Osteoblast (primary cell): ENCODE results near the gene TCEA3. TPM values are rescaled to one million over a fixed set of nuclear protein-coding genes. Genes with fewer than 3 reads are reported as not detected.

Experiments
- DNase-seq: peaks from one replicate; pipeline ENCODE4 v3.0.0; 2011; ENCODE audit warnings: low spot score, mixed read lengths; ENCODE audit not compliant: insufficient read length; ENCODE audit errors: missing footprints
- H2AFZ ChIP-seq: 2 replicates; pipeline ENCODE4 v1.6.0; 2011; ENCODE audit warnings: mild to moderate bottlenecking, low read length
- H3K27ac ChIP-seq: 2 replicates; pipeline ENCODE4 v1.5.1; 2011; ENCODE audit warnings: mild to moderate bottlenecking, low read depth, low read length, moderate library complexity
- H3K27me3 ChIP-seq: 2 replicates; pipeline ENCODE4 v1.6.0; 2012; ENCODE audit warnings: mild to moderate bottlenecking, control low read depth, inconsistent platforms, low read length, moderate library complexity; ENCODE audit not compliant: insufficient read depth
- H3K36me3 ChIP-seq: 2 replicates; pipeline ENCODE4 v1.5.1; 2011; ENCODE audit warnings: mild to moderate bottlenecking, low read length, control low read depth, moderate library complexity; ENCODE audit not compliant: insufficient read depth
- H3K4me1 ChIP-seq: 2 replicates; pipeline ENCODE4 v1.5.1; 2011; ENCODE audit warnings: mild to moderate bottlenecking, low read length, control low read depth, moderate library complexity; ENCODE audit not compliant: insufficient read depth
- H3K4me2 ChIP-seq: 2 replicates; pipeline ENCODE4 v1.6.0; 2011; ENCODE audit warnings: mild to moderate bottlenecking, low read length; ENCODE audit not compliant: insufficient read depth
- H3K4me3 ChIP-seq: fragments of 200-600 bp; sonication (generic); 3 replicates; pipeline ENCODE4 v1.5.1; 2012; ENCODE audit warnings: mild to moderate bottlenecking, low read length, inconsistent platforms; ENCODE audit not compliant: insufficient read depth
- H3K79me2 ChIP-seq: 2 replicates; pipeline ENCODE4 v1.6.0; 2012; ENCODE audit warnings: mild to moderate bottlenecking, low read length, control low read depth, inconsistent platforms; ENCODE audit not compliant: insufficient read depth
- H3K9me3 ChIP-seq: 2 replicates; pipeline ENCODE4 v1.5.1; 2011; ENCODE audit warnings: low read depth, low read length, control low read depth
- H4K20me1 ChIP-seq: 2 replicates; pipeline ENCODE4 v1.6.0; 2012; ENCODE audit warnings: mild to moderate bottlenecking, low read length, control low read depth; ENCODE audit not compliant: insufficient read depth
- CTCF ChIP-seq: IDR thresholded peaks from 2 replicates; pipeline ENCODE4 v1.5.1; 2011; ENCODE audit warnings: mild to moderate bottlenecking, low read depth, low read length, moderate library complexity; ENCODE audit errors: extremely low read depth
- total RNA-seq: library from RNA; depleted of rRNA; stranded (reverse); fragments of >200 nt; gene quantifications from 2 replicates; pipeline ENCODE4 v1.2.3, GENCODE V29; 2012

TCEA3 gene
- total RNA-seq, 1 donor = 31.5 TPM

- Histone ChIP-seq H3K79me2 (no peaks in the 10 kb centered on the region), H3K27ac (no peak overlapping the region), H3K4me2 (no peak overlapping the region)
Measured at GRCh38 chr1:23459338-23459757, 34.8 kb upstream of the TCEA3 start.

GRCh38 chr1:23456226-23456625, 31.7 kb upstream of the TCEA3 start:
- H2AFZ ChIP-seq = no peak overlapping the region
- no peak overlapping the region for H3K4me2 ChIP-seq
- H3K4me1 ChIP-seq = peaks cover 25% of the 10 kb centered on the region
- DNase-seq = no peak
- H3K27ac ChIP-seq = peak overlapping the region; percentile 23
- H3K79me2 ChIP-seq = no peaks in the 10 kb centered on the region
- peaks cover 4% of the 10 kb centered on the region for H3K36me3 ChIP-seq
- peaks cover 16% of the 10 kb centered on the region for H4K20me1 ChIP-seq
- no peaks in the 10 kb centered on the region for H3K27me3 ChIP-seq
- H3K9me3 ChIP-seq = no peaks in the 10 kb centered on the region
- no peak overlapping the region for H3K4me3 ChIP-seq
- TF ChIP-seq CTCF = no peak

More at GRCh38 chr1:23459338-23459757, 34.8 kb upstream of the TCEA3 start:
- Histone ChIP-seq H3K36me3 (peaks cover 4% of the 10 kb centered on the region), H3K9me3 (no peaks in the 10 kb centered on the region), H4K20me1 (peaks cover 20% of the 10 kb centered on the region), H2AFZ (no peak overlapping the region), H3K4me1 (peaks cover 16% of the 10 kb centered on the region), H3K27me3 (no peaks in the 10 kb centered on the region), H3K4me3 (no peak overlapping the region)
- no peak for TF ChIP-seq CTCF
- no peak for DNase-seq

- H4K20me1 ChIP-seq = peaks cover 16% of the 10 kb centered on the region
- peaks cover 25% of the 10 kb centered on the region for H3K4me1 ChIP-seq
- DNase-seq = no peak
- no peaks in the 10 kb centered on the region for H3K79me2 ChIP-seq
- TF ChIP-seq CTCF = no peak
- no peak overlapping the region for H2AFZ ChIP-seq
- no peaks in the 10 kb centered on the region for H3K9me3 ChIP-seq
- H3K27ac ChIP-seq = no peak overlapping the region
- peaks cover 12% of the 10 kb centered on the region for H3K36me3 ChIP-seq
- H3K4me2 ChIP-seq = no peak overlapping the region
- H3K4me3 ChIP-seq = no peak overlapping the region
- H3K27me3 ChIP-seq = no peaks in the 10 kb centered on the region
Measured at GRCh38 chr1:23453455-23454000, 29.0 kb upstream of the TCEA3 start.

- Histone ChIP-seq H2AFZ (peak overlapping the region; percentile 67), H3K4me2 (peak overlapping the region; percentile 44), H3K9me3 (no peaks in the 10 kb centered on the region), H3K27me3 (no peaks in the 10 kb centered on the region), H3K79me2 (no peaks in the 10 kb centered on the region), H4K20me1 (peaks cover 13% of the 10 kb centered on the region), H3K27ac (peak overlapping the region; percentile 58), H3K36me3 (peaks cover 12% of the 10 kb centered on the region), H3K4me1 (peaks cover 30% of the 10 kb centered on the region), H3K4me3 (no peak overlapping the region)
- TF ChIP-seq CTCF = no peak
- no peak for DNase-seq
Measured at GRCh38 chr1:23452011-23452411, 27.5 kb upstream of the TCEA3 start.
